Measurements from ENCODE around the gene C9orf72.

- TF ChIP-seq CTCF (IDR thresholded peaks at IDR 0.05 in 2 of 3, conservative IDR thresholded peaks at IDR 0.05 in 1 of 3; ENCODE audit: insufficient read depth in 2 of 3, low read depth in 1 of 3, low read length in 3 of 3) = no peak
- no peak for TF ChIP-seq USF2 (CRISPR knock-in tag; IDR thresholded peaks at IDR 0.05)
- no peak for TF ChIP-seq TSC22D4 (tag; IDR thresholded peaks at IDR 0.05)
- TF ChIP-seq ZBTB26 (CRISPR knock-in tag; IDR thresholded peaks at IDR 0.05) = no peak
- no peak for TF ChIP-seq ZNF644 (tag; IDR thresholded peaks at IDR 0.05; ENCODE audit: low read depth)
- no peak for TF ChIP-seq TARDBP (IDR thresholded peaks at IDR 0.05)
- TF ChIP-seq POLR2AphosphoS5 (IDR thresholded peaks at IDR 0.05; ENCODE audit: control insufficient read depth, insufficient read depth, low read depth, low read length) = no peak
- no peak for TF ChIP-seq FOSL1 (tag; conservative IDR thresholded peaks at IDR 0.05)
- no peak for TF ChIP-seq TEAD2 (tag; IDR thresholded peaks at IDR 0.05)
- TF ChIP-seq CHD2 (IDR thresholded peaks at IDR 0.05; ENCODE audit: low read depth, low read length) = no peak
These were observed 62.5 kb downstream of the C9orf72 start for GRCh38 chr9:27510780-27511179.

All from K562 (cell line).